Neuronal stem cell (in vitro differentiated cells): Measurements from ENCODE around the gene AFAP1.

Experiments
- DNase-seq: peaks from one replicate; pipeline ENCODE4 v3.0.0-alpha.2; 2013; ENCODE audit warnings: low spot score
- H2AFZ ChIP-seq: one replicate; pipeline ENCODE4 v1.6.1; 2013; ENCODE audit warnings: mild to moderate bottlenecking, low read length, inconsistent platforms
- H2AK5ac ChIP-seq: 2 replicates; pipeline ENCODE4 v1.6.1; 2013; ENCODE audit warnings: low read depth, mild to moderate bottlenecking, inconsistent platforms, low read length, moderate library complexity, mixed read lengths
- H2BK120ac ChIP-seq: 2 replicates; pipeline ENCODE4 v1.6.1; 2013; ENCODE audit warnings: low read depth, mild to moderate bottlenecking, inconsistent platforms, low read length, moderate library complexity, mixed read lengths
- H2BK12ac ChIP-seq: one replicate; pipeline ENCODE4 v1.6.1; 2013; ENCODE audit warnings: low read length, inconsistent platforms
- H2BK15ac ChIP-seq: 2 replicates; pipeline ENCODE4 v1.6.1; 2013; ENCODE audit warnings: mild to moderate bottlenecking, low read length, inconsistent platforms, mixed read lengths
- H2BK5ac ChIP-seq: one replicate; pipeline ENCODE4 v1.6.1; 2013; ENCODE audit warnings: inconsistent platforms, mild to moderate bottlenecking, low read length, moderate library complexity
- H3K14ac ChIP-seq: one replicate; pipeline ENCODE4 v1.6.1; 2013; ENCODE audit warnings: low read length, inconsistent platforms
- H3K18ac ChIP-seq: 2 replicates; pipeline ENCODE4 v1.6.1; 2013; ENCODE audit warnings: low read length, inconsistent platforms
- H3K23ac ChIP-seq: 2 replicates; pipeline ENCODE4 v1.6.1; 2013; ENCODE audit warnings: low read depth, mild to moderate bottlenecking, mixed read lengths, low read length, inconsistent platforms; ENCODE audit not compliant: poor library complexity
- H3K27ac ChIP-seq: replicated peaks from 3 replicates; pipeline ENCODE4 v1.5.1; 2013; ENCODE audit warnings: low read length, inconsistent platforms
- H3K27me3 ChIP-seq, 3 experiments: 2 replicates each; pipeline ENCODE4 v1.6.1; 2013; ENCODE audit warnings: low read length in 3 of 3, mild to moderate bottlenecking in 2 of 3, inconsistent platforms in 1 of 3, low read depth in 1 of 3, mixed read lengths in 1 of 3, moderate library complexity in 1 of 3; ENCODE audit not compliant: control insufficient read depth in 3 of 3, insufficient read depth in 3 of 3
- H3K36me3 ChIP-seq, 2 donors: replicated peaks in 1 of 2; 2 replicates each; pipeline ENCODE4 v1.6.1; 2013; ENCODE audit warnings: low read length in 2 of 2; ENCODE audit not compliant: control insufficient read depth in 2 of 2, insufficient read depth in 2 of 2
- H3K4ac ChIP-seq: 2 replicates; pipeline ENCODE4 v1.6.1; 2013; ENCODE audit warnings: inconsistent platforms, mild to moderate bottlenecking, low read length, moderate library complexity
- H3K4me1 ChIP-seq, 2 donors: 1 replicate in 1 of 2; 2 replicates in 1 of 2; pipeline ENCODE4 v1.6.1; 2013; ENCODE audit warnings: low read length in 2 of 2, low read depth in 1 of 2; ENCODE audit not compliant: control insufficient read depth in 2 of 2, insufficient read depth in 1 of 2
- H3K4me2 ChIP-seq: one replicate; pipeline ENCODE4 v1.6.1; 2013; ENCODE audit warnings: mild to moderate bottlenecking, low read length, inconsistent platforms; ENCODE audit not compliant: insufficient read depth, poor library complexity, severe bottlenecking
- H3K4me3 ChIP-seq, 2 donors: 2 replicates each; pipeline ENCODE4 v1.5.1; 2013; ENCODE audit warnings: low read length in 2 of 2, mild to moderate bottlenecking in 2 of 2, inconsistent platforms in 1 of 2, moderate library complexity in 1 of 2
- H3K79me1 ChIP-seq: one replicate; pipeline ENCODE4 v1.6.1; 2013; ENCODE audit warnings: low read depth, mild to moderate bottlenecking, inconsistent platforms, low read length, moderate library complexity
- H3K9ac ChIP-seq: one replicate; pipeline ENCODE4 v1.6.1; 2013; ENCODE audit warnings: mild to moderate bottlenecking, low read depth, low read length, inconsistent platforms; ENCODE audit not compliant: poor library complexity
- H3K9me3 ChIP-seq, 2 donors: replicated peaks in 1 of 2; 2 replicates each; pipeline versions ENCODE3 to v1.6.1; 2013; ENCODE audit warnings: low read length in 2 of 2, mild to moderate bottlenecking in 2 of 2, inconsistent platforms in 1 of 2, low read depth in 1 of 2, mixed read lengths in 1 of 2, moderate library complexity in 1 of 2; ENCODE audit not compliant: control insufficient read depth in 2 of 2, insufficient read depth in 1 of 2
- H4K8ac ChIP-seq: one replicate; pipeline ENCODE4 v1.6.1; 2013; ENCODE audit warnings: low read depth, mild to moderate bottlenecking, inconsistent platforms, low read length, moderate library complexity
- H4K91ac ChIP-seq: one replicate; pipeline ENCODE4 v1.6.1; 2013; ENCODE audit warnings: low read length, low read depth, mild to moderate bottlenecking, inconsistent platforms; ENCODE audit not compliant: poor library complexity
- WGBS, 2 donors: extraction: QIAGEN DNeasy Blood & Tissue Kit; methylation state at CpG; one replicate each; pipeline ENCODE4 v1.1.7; 2013; ENCODE audit warnings: missing lambda C conversion rate in 2 of 2, mixed read lengths in 1 of 2; ENCODE audit not compliant: insufficient read length in 2 of 2, insufficient replicate concordance in 1 of 2; ENCODE audit errors: extremely low coverage in 2 of 2; 5-methylcytosine and 5-hydroxymethylcytosine counted together

Gene AFAP1

GRCh38 chr4:7828793-7829301 is 110.8 kb downstream of the AFAP1 start:
- Histone ChIP-seq H2AK5ac (no peak overlapping the region), H3K27me3 (no peaks in the 10 kb centered on the region), H3K4ac (no peak overlapping the region), H3K79me1 (no peaks in the 10 kb centered on the region), H3K4me2 (no peak overlapping the region), H3K23ac (no peak overlapping the region), H3K14ac (no peak overlapping the region), H4K8ac (no peak overlapping the region), H3K27ac (no peak overlapping the region), H2BK15ac (no peak overlapping the region), H4K91ac (no peak overlapping the region), H3K36me3 (peaks cover 0 to 3% of the 10 kb centered on the region in 2 donors), H2AFZ (no peak overlapping the region), H3K4me1 (peaks cover 3 to 5% of the 10 kb centered on the region in 2 donors), H3K18ac (no peak overlapping the region), H3K9ac (no peak overlapping the region), H3K4me3 (no peak overlapping the region), H2BK12ac (no peak overlapping the region), H2BK120ac (no peak overlapping the region), H3K9me3 (no peaks in the 10 kb centered on the region), H2BK5ac (no peak overlapping the region)
- DNase-seq = no peak
- no CpG with 5 or more reads among the region's 6 CpGs for WGBS, 2 donors

- no peak for DNase-seq
- Histone ChIP-seq H4K8ac (no peak overlapping the region), H2BK15ac (no peak overlapping the region), H3K79me1 (no peaks in the 10 kb centered on the region), H3K18ac (no peak overlapping the region), H3K9ac (no peak overlapping the region), H2BK5ac (no peak overlapping the region), H3K23ac (no peak overlapping the region), H2BK12ac (no peak overlapping the region), H2AK5ac (no peak overlapping the region), H3K9me3 (no peaks in the 10 kb centered on the region), H3K4me3 (no peak overlapping the region), H4K91ac (no peak overlapping the region), H3K4me1 (peaks cover 3 to 8% of the 10 kb centered on the region in 2 donors), H2AFZ (no peak overlapping the region), H3K27me3 (no peaks in the 10 kb centered on the region), H3K4me2 (no peak overlapping the region), H3K14ac (no peak overlapping the region), H2BK120ac (no peak overlapping the region), H3K36me3 (peaks cover 0 to 3% of the 10 kb centered on the region in 2 donors), H3K27ac (no peak overlapping the region), H3K4ac (no peak overlapping the region)
- no CpG with 5 or more reads among the region's 13 CpGs for WGBS, 2 donors
Measured at GRCh38 chr4:7828011-7828720, 111.5 kb downstream of the AFAP1 start.

GRCh38 chr4:7827566-7827965 is 112.1 kb downstream of the AFAP1 start:
- WGBS, 2 donors = no CpG with 5 or more reads among the region's 11 CpGs
- H3K14ac ChIP-seq = no peak overlapping the region
- no peak overlapping the region for H3K4me2 ChIP-seq
- H3K9me3 ChIP-seq = no peaks in the 10 kb centered on the region
- DNase-seq = no peak
- no peak overlapping the region for H3K23ac ChIP-seq
- H2AFZ ChIP-seq = no peak overlapping the region
- H2BK120ac ChIP-seq = no peak overlapping the region
- H2BK15ac ChIP-seq = no peak overlapping the region
- H3K4me3 ChIP-seq = no peak overlapping the region
- H3K4me1 ChIP-seq = peaks cover 3 to 8% of the 10 kb centered on the region in 2 donors
- no peak overlapping the region for H4K91ac ChIP-seq
- H4K8ac ChIP-seq = no peak overlapping the region
- H3K18ac ChIP-seq = no peak overlapping the region
- no peak overlapping the region for H2BK5ac ChIP-seq
- no peaks in the 10 kb centered on the region for H3K79me1 ChIP-seq
- H3K27ac ChIP-seq = no peak overlapping the region
- H3K9ac ChIP-seq = no peak overlapping the region
- no peak overlapping the region for H2BK12ac ChIP-seq
- no peak overlapping the region for H2AK5ac ChIP-seq
- H3K4ac ChIP-seq = no peak overlapping the region
- H3K27me3 ChIP-seq = no peaks in the 10 kb centered on the region
- H3K36me3 ChIP-seq = peaks cover 0 to 3% of the 10 kb centered on the region in 2 donors

DNA sequence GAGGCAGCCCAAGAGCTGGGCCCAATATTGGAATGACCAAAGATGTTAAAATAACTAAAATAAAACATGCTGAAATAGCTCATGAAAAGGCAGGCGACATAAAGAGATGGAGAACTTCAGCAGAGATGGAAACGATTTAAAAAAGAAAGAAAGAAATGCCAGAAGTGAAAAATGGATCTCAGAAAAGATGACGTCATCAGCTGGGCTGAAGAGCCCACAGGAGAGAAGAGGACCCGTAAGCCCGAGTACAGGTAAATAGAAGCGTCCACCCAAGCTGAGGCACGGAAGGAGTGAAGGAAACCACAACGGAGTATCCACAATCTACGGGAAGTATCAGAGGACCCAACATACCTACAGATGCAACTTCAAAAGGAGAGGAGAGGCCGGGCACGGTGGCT is 112.8 kb downstream of the AFAP1 start:
- no peak overlapping the region for H4K8ac ChIP-seq
- H3K27ac ChIP-seq = no peak overlapping the region
- no peak overlapping the region for H4K91ac ChIP-seq
- no peak overlapping the region for H2AK5ac ChIP-seq
- no peaks in the 10 kb centered on the region for H3K27me3 ChIP-seq
- H3K9me3 ChIP-seq = no peaks in the 10 kb centered on the region
- H3K4me1 ChIP-seq = peaks cover 3 to 8% of the 10 kb centered on the region in 2 donors
- peaks cover 0 to 3% of the 10 kb centered on the region in 2 donors for H3K36me3 ChIP-seq
- no peak overlapping the region for H2BK12ac ChIP-seq
- H3K4me3 ChIP-seq = no peak overlapping the region
- no peak overlapping the region for H2BK5ac ChIP-seq
- no peak overlapping the region for H2BK15ac ChIP-seq
- no peaks in the 10 kb centered on the region for H3K79me1 ChIP-seq
- DNase-seq = no peak
- no CpG with 5 or more reads among the region's 11 CpGs for WGBS, 2 donors
- H3K14ac ChIP-seq = no peak overlapping the region
- H3K4me2 ChIP-seq = no peak overlapping the region
- no peak overlapping the region for H3K18ac ChIP-seq
- H2AFZ ChIP-seq = no peak overlapping the region
- H3K23ac ChIP-seq = no peak overlapping the region
- H3K9ac ChIP-seq = no peak overlapping the region
- H2BK120ac ChIP-seq = no peak overlapping the region
- H3K4ac ChIP-seq = no peak overlapping the region
